Fibroblast of upper back skin (primary cell): Measurements from ENCODE around the gene PREB.
"Not testable (repeated sequence)": the region's sequence is repeated elsewhere in the genome, so short reads cannot be mapped to it uniquely, and the experiment has no call there.

Experiments
- DNase-seq: peaks from one replicate; pipeline ENCODE4 v3.0.0-alpha.2; 2013

PREB gene

DNA sequence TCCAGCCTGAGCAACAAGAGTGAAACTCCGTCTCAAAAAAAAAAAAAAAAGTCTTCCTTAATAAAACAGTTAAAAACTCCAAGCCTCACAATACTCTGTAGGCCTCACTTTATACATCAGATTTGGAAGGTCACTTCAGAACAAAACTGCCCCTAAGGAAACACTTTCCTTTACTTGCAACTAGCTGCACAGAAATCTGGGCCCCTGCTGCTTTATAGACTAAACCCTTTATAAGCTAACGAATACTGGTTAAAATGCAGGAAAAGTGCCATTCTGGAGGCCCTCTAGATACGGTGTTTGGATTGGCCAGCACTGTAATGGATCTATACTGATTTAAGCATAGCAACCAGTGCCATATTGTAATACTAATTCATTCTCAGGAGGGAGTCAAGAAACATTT, 9.3 kb downstream of the PREB start:
- DNase-seq, result no peak

DNA sequence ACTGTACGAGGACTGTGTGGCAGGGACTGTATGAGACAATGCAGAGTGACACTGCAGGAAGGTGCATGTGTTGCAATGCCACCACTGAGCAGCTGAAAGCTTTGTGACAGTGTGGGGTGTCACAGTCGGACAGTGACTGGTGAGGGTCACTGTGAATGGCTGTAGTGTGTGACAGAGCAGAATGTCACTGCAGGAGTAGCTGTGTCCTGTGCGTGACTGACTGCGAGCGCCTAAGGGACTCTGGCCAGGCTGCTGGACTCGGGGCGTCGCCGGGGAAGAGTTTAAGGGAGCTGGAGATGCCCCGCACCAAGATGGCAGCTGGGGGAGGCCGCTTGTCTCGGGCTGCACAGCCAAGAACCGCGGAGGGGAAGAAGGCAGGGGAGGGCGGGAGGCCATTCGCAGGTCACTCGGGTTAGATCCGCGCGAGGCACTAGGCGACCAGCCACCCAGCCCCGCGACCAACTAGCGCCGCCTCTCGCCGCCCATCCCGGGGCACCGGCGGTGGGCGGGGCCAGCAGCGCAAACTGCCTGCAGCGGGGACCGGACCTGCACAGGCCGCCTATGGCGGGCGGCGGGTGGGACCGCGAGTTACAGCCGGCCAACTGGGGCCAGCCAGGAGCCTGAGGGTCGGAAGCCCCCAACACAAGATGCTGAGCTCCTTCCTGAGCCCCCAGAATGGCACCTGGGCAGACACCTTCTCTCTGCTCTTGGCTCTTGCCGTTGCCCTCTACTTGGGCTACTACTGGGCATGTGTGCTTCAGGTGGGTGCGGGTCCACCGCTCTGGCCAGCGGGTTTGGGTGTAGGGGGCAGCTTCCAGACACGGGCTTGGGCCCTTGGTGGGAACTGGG, 10.9 kb downstream of the PREB start, which contains the start of gene ABHD1:
Gene ABHD1, plus strand, starts transcription at position 514 of the 849 bp plus-strand sequence. Its CDS starts 134 bp downstream, at position 648.
- peak; percentile 7 for DNase-seq

DNA sequence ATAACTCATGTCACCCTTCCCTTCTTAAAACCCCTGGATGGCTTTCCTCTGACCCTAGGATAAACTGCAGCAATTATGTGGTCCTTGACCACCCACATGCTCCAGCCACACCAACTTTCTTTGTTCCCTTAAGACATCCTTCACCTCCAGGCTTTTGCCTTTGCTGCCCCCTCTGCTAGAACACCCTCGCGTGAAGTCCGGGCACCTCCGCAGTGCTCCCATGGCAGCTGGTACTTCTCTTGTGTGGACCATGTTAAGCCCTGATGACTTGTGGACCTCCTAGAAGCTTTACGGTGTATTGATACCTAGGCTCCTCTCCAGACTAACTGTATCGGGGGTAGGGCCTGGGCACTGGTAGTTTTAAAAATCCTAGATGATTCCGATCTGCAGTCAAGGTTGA, 11.6 kb downstream of the PREB start:
- no peak for DNase-seq

DNA sequence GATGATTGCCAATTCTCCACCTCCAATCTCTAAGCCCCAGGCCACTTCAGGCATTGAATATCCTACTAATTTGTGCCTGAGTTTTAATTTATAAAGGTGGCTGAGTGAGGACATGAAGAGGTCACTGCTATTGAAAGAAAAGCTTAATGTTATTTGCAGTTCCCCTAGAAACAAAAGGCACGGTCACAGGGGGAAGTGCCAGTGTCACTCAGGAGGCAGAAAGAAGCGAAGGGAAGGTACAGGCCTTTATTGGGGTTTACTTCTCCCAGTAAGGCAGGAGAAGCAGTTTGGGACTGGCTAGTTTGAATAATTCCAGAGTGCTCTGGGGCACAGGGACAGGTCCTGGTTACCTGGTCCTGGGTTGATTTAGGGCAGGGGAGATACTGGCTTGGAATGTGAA, 12.5 kb downstream of the PREB start:
- no peak for DNase-seq

DNA sequence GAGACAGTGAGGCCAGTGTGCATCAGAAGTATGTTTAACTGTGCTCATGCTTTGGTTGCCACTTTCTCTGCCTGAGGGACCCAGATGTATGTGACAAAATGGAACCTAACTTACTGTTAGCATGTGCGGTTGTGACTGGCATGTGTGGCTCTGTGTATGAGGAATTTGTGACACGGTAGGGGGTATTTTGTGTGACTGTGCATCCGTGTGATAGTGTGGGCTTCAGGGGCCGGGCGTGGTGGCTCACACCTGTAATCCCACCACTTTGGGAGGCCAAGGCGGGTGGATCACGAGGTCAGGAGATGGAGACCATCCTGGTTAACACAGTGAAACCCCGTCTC, 15.1 kb downstream of the PREB start:
- not testable (repeated sequence) for DNase-seq

DNA sequence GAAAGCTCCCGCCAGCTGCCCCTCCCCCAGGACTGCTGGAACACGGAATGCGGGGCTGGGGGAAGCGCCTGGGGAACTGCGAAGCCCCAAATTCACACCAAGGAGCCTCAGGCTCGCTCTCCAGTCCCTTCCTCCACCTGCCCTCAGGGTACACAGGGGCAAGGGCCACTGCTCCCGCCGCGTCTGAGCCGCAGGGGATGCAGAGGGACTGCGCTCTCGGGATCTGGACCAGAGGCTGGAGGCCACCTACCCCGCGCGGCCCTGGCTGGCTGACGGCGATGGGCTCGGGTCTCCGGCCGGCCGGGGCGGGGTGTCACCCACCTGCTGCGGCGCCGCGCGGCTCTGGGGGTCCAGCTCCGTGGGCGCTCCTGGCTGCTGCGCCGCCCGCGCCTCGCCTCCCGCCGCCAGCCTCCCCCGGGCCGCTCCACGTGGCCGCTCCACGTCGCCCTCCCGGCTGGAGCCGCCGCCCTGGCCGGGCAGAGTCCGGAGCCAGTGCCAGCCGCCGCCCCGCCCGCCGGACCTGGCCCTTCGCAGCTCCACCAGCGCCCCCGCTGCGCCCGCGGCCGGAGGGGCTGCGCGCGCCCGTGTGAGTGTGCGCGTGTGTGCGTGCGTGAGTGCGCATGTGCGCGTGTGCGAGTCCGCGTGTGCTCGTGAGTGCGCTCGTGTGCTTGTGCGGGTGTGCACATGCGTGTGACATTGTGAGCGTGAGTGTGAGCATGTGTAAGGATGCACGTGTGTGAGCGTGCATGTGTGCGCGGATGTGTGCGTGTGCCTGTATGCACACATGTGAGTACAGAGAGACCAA, 15.7 kb downstream of the PREB start, which contains the start of gene CGREF1:
Gene CGREF1, minus strand, starts transcription at position 604 of the 805 bp plus-strand sequence. CDS start 14,762 bp downstream, outside the sequence.
- DNase-seq, result no peak

DNA sequence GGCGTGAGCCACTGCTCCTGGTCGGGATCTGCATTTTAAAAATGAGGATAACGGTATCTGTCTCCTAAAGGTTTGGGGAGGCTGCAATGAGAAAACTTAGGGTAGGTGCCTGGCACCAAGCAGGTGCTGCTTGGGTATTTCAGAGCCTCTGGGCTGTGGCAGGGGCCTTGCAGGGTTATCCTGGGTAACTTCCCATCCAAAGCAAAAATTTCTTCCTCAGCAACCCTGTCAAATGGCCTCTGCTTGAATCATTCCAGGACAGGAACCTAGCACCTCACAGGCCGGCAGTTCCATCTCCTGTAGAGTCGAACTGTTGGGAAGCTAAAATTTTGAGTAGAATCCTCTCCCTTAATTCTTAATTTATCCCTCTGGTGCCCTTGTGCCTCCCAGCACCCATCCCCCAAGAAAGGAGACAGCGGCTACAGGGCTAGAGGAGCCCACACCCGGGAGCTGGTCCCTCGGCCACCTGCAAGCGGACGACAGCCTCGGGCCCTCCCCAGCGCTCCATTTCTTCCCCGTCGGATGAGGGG, 16.4 kb downstream of the PREB start:
- DNase-seq, result no peak

DNA sequence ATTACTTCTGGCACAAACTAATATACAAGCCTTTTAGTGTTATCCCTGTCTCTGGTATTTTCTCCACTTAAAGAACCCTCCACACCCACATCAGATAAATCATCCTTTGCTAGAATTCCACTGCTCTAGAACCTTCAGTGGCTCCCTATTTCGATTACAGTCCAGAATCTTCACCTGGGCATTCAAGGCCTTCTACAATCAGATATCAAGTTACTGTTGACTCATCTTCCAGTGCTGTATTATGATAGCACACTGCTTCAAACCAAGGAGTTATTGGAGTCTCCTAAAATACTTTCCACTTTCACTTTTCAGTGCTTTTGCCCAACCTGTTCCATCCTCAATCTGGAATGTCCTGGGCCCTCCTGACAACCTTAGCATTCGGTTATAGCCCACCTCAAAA, 18.9 kb downstream of the PREB start:
- DNase-seq, result no peak

DNA sequence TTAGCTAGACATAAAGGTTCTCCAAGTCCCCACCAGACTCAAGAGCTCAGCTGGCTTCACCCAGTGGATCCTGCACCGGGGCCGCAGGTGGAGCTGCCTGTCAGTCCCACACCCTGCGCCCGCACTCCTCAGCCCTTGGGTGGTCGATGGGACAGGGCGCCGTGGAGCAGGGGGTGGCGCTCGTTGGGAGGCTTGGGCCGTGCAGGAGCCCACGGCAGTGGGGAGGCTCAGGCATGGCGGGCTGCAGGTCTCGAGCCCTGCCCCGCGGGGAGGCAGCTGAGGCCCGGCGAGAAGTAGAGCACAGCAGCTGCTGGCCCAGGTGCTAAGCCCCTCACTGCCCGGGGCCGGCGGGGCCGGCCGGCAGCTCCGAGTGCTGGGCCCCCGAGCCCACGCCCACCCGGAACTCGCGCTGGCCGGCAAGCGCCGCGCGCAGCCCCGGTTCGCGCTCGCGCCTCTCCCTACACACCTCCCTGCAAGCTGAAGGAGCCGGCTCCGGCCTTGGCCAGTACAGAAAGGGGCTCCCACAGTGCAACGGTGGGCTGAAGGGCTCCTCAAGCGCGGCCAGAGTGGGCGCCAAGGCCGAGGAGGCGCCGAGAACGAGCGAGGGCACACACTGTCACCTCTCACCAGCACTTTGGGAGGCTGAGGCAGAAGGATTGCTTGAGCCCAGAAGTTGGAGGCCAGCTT, 22.9 kb downstream of the PREB start:
- not testable (repeated sequence) for DNase-seq

DNA sequence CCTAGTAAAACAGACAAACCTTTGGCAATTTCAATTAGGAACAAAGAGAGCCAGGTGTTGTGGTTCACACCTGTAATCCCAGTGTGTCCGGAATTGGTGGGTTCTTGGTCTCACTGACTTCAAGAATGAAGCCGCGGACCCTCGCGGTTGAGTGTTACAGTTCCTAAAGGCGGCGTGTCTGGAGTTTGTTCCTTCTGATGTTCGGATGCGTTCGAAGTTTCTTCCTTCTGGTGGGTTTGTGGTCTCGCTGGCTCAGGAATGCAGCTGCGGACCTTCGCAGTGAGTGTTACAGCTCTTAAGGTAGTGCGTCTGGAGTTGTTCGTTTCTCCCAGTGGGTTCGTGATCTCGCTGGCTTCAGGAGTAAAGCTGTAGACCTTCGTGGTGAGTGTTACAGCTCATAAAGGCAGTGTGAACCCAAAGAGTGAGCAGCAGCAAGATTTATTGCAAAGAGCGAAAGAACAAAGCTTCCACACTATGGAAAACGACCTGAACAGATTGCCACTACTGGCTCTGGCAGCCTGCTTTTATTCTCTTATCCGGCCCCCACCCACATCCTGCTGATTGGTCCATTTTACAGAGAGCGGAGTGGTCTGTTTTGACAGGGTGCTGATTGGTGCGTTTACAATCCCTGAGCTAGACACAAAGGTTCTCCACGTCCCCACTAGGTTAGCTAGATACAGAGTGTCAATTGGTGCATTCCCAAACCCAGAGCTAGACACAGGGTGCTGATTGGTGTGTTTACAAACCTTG, 23.7 kb downstream of the PREB start:
- not testable (repeated sequence) for DNase-seq

DNA sequence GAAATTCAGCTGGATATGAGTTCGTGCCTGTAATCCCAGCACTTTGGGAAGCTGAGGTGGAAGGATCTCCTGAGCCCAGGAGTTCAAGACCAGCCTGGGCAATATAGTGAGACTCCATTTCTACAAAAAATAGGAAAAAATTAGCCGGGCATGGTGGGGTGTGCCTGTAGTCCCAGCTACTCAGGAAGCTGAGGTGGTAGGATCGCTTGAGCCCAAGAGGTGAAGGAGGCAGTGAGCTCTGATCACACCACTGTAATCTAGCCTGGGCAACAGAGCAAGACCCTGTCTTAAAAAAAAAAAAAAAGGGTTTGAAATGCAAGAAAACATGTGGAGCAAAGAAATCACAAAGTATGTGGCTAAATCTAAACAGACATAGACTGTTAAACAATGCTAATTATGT, 25.4 kb downstream of the PREB start:
- DNase-seq, result no peak

DNA sequence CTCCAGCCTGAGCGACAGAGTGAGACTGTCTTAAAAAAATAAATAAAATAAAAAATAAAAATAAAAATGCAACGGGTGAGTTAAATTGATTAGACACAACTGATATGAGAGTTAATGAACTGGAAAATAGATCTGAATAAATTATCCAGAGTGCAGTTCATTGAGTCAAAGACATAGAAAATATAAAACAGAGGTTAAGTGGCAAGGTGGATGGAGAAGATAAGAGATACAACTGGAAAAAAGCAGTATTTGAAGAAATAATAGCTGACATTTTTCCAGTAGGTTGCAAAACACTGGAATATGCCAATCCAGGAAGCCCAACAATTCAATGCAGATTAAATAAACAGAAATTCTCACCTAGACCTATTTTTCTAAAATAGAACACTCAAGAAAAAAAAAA, 26.2 kb downstream of the PREB start:
- DNase-seq, result no peak

DNA sequence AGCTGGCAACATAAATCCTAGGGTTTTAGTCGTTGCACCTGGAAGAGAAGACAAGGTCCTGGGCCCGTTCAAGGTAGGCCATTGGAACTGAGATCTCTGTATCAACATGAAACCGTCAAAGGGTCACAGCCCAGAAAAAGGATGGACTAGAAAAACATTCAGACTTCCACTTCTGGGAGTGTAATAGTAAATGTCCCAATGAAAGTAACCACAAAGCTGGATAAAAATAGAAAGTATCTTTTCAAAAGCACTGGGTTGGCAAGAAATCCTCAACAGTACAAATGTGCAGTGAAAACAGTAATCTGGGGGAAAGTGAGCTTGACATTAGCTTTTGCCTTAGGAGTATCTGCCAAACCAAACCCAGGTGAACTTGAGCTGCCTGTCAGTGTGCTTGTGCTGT, 28.5 kb downstream of the PREB start:
- DNase-seq, result no peak

DNA sequence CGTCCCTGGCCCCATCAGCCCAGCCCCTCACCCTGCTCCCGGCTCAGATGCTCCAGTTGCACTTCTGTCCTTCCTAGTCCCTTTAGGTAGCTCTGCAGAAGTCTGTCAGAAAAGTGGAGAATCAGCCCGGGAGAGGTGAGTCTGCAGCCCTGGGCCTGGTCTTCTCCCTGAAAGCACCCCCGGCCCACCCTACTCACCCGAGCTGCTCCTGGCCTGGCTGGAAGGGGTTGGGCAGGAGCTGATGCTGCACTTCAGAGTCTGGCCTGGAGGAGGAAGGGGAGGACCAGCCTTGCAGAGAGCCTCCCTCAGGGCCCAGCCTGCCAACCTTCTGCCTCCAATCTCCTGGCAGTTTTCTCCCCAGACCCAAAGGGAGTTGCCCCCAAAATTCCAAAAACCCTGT, 32.1 kb downstream of the PREB start:
- no peak for DNase-seq

DNA sequence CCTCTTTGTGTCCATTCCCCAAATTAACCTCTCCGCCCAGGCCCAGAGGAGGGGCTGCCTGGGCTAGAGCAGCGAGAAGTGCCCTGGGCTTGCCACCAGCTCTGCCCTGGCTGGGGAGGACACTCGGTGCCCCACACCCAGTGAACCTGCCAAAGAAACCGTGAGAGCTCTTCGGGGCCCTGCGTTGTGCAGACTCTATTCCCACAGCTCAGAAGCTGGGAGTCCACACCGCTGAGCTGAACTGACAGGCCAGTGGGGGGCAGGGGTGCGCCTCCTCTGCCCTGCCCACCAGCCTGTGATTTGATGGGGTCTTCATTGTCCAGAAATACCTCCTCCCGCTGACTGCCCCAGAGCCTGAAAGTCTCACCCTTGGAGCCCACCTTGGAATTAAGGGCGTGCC, 34.4 kb downstream of the PREB start:
- no peak for DNase-seq

DNA sequence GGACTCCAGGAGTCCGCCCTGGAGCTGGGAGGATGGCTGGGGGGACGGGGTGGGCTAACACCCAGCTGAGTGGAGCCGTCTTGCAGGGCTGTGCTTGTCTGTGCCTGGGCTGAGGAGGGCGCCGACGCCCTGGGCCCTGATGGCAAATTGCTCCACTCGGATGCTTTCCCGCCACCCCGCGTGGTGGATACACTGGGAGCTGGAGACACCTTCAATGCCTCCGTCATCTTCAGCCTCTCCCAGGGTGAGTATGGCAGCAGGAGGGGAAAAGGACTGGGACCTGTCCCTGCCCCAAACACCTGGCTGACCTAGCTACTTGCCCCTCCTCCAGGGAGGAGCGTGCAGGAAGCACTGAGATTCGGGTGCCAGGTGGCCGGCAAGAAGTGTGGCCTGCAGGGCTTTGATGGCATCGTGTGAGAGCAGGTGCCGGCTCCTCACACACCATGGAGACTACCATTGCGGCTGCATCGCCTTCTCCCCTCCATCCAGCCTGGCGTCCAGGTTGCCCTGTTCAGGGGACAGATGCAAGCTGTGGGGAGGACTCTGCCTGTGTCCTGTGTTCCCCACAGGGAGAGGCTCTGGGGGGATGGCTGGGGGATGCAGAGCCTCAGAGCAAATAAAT, 35.0 kb downstream of the PREB start:
- no peak for DNase-seq

DNA sequence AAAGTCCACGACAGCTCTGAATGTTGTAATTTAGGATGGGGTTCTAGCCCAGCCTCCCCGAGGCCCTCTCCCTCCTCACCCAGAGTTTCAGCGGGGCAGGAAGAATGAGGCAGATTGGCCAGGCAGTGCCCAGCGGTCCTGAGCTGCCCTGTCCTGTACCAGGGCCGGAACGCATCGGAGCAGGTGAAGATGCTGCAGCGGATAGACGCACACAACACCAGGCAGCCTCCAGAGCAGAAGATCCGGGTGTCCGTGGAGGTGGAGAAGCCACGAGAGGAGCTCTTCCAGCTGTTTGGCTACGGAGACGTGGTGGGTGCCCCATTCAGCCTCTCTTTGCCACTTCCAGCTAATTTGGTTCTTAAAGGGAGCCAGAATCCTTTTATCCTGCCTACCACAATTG, 37.1 kb downstream of the PREB start:
- no peak for DNase-seq

DNA sequence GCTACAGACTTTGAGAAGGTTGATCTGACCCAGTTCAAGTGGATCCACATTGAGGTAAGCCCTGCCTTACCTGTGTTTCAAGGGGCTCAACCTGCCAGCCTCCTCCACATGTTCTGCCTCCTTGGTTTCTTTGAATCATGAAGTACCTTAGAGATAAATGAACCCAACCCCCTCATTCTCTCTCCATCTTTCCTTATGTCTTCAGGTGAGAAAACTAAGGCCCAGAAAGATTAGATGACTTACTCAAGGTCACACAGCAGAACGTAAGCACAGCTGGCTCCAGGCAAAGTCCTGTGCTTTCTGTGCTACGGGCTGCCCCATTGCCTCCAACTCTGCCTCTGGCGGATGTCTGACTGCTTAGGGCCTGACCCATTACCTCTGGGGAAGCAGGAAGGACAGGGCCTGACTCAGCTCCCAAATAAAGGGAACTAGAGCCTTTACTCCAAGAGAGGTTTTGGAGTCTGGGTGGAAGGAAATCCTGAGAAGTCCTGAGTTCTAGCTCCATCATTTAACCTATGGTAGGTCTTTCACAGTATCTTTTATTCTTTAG, 37.6 kb downstream of the PREB start:
- no peak for DNase-seq

DNA sequence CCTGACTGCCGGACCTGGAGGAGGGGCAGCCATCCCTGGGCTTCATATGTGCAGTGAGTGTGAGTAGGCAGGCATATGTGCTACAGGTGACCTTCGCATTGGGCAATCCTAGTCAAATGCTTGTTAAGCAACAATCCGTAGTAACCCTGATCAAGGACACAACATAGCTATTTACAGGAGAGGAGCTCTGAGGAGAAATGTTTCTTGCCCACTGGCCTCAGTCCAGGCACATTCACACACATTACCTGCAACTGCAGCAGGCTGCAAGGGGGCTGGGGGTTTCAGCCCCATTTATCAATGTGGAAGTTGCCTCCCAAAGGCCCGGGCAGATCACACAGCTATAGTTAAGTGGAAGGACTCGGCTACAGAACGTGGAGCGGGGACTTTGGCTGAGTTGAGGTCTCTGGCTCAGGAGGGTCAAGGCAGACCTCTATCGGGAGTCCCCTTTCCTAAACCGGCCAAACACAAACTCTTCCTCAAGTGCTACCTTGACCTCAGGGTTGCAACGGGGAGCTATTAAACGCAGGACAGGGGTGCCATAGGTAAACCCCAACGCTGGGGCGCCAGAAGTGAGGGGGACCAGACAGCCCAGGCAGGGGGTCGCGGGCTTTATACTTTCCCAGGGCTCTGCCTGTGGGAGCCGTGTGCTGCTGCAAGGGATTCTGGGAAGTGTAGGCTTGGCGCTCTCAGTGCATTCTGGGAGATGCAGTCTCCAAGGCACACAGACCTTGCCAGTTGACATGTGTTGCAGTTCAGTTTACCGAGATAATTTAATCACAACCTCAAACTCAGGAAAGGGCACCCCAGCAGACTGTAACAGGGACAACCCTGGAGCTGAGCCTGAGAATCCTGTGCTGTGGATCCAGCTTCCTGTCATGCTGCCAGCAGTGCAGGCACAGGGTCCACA, 38.4 kb downstream of the PREB start:
- DNase-seq, result peak; percentile 54

DNA sequence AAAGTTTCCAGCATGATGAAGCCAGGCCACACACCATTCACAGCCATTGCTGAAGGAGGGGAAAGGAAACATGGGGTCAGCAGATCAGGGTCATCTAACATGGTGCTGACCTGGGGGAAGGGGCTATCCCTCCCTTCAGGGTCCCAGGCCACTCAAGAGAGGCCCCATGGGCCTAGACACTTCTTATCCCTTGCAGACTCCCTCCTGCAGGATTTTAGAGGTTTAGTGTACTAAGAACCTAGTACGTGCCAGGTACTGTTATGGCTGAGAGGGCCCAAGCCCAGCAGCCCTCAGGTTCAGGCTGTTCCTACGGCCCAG, 39.0 kb downstream of the PREB start:
- no peak for DNase-seq
